SK-N-MC (cell line): ENCODE measurements around the gene SERBP1.

Source experiments
- DNase-seq: peaks from one replicate; pipeline ENCODE4 v3.0.0-alpha.2; 2011; ENCODE audit warnings: low read depth, low spot score
- H3K27ac ChIP-seq: fragments of 200-600 bp; sonication (generic); 2 replicates; pipeline ENCODE4 v1.5.1; 2016; ENCODE audit warnings: mixed run types
- H3K36me3 ChIP-seq: fragments of 200-600 bp; sonication (generic); 2 replicates; pipeline ENCODE4 v1.6.1; 2017; ENCODE audit warnings: antibody characterized with exemption, low read length, mixed read lengths; ENCODE audit not compliant: insufficient read depth
- H3K4me3 ChIP-seq: fragments of 200-600 bp; sonication (generic); 2 replicates; pipeline ENCODE4 v1.5.1; 2016
- H3K9ac ChIP-seq: fragments of 200-600 bp; sonication (generic); 2 replicates; pipeline ENCODE4 v1.8.0; 2017; ENCODE audit warnings: mixed run types, mixed read lengths; ENCODE audit not compliant: insufficient read length
- H3K9me3 ChIP-seq: fragments of 200-600 bp; sonication (generic); 2 replicates; pipeline ENCODE4 v1.6.1; 2017; ENCODE audit warnings: low read depth, mild to moderate bottlenecking, antibody characterized with exemption, low read length, moderate library complexity, mixed read lengths
- EZH2 ChIP-seq: fragments of 200-600 bp; sonication (generic); IDR thresholded peaks from one replicate; pipeline ENCODE4 v1.6.1; 2017; ENCODE audit warnings: antibody characterized with exemption
- FOXP2 ChIP-seq: optimal IDR thresholded peaks from 2 replicates; pipeline ENCODE3; 2011; ENCODE audit warnings: mild to moderate bottlenecking, moderate library complexity; ENCODE audit not compliant: insufficient read depth; ENCODE audit errors: extremely low read length, control extremely low read depth
- POLR2AphosphoS5 ChIP-seq: IDR thresholded peaks from 2 replicates; pipeline ENCODE4 v1.6.1; 2012; ENCODE audit warnings: mild to moderate bottlenecking, low read depth, low read length, borderline replicate concordance

Gene SERBP1

DNA sequence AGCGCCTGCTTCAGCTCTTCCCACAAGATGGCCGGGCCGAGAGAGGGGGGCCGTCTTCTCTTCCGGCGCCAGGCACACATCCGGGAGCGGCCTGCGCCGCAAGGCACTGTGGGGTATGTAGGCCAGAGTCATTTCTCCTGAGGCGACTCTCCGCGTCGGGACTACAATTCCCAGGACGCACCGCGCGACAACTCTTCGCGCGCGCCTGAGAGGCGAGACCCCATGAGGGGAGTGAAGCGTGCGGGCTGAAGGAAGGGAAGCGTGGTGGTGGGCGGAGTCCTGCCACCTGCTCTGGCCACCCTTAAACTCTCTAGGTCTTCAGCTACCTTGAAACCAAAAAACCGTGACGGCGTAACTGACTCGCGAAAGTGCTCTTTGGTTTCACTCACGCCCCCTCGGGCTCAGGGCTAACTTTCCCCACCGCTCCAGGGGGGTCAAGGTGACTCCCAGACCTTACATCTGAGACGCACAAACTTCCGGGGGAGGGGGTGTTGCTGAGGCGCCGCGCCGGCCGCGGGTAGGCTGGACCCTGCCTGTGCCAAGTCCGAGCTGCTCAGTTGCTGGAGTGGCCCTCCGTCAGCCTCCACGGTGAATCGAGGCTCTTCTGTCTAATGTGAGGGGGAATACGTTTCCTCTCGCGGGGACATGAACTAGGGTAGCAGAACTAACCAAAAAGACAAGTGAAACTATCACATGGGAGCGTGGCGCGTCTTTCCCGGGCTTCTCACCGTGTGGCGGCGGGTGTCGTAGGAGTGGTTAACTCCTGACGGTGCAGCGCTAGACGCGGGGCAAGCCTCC, at the start of gene SERBP1:
SERBP1 (minus strand) TSS at position 45 of the 798 bp plus-strand sequence. CDS start 102 bp downstream, outside the sequence.
- peaks cover 41% of the 10 kb centered on the region for H3K36me3 ChIP-seq
- peak within 1 kb of the TSS; percentile 96 for H3K27ac ChIP-seq
- H3K4me3 ChIP-seq, result peak within 1 kb of the TSS; percentile 99
- H3K9ac ChIP-seq, result peak within 1 kb of the TSS; percentile 98
- TF ChIP-seq EZH2 (no peak), POLR2AphosphoS5 (peak; percentile 74)
- H3K9me3 ChIP-seq, result no peaks in the 10 kb centered on the region
- DNase-seq, result peak; percentile 88

DNA sequence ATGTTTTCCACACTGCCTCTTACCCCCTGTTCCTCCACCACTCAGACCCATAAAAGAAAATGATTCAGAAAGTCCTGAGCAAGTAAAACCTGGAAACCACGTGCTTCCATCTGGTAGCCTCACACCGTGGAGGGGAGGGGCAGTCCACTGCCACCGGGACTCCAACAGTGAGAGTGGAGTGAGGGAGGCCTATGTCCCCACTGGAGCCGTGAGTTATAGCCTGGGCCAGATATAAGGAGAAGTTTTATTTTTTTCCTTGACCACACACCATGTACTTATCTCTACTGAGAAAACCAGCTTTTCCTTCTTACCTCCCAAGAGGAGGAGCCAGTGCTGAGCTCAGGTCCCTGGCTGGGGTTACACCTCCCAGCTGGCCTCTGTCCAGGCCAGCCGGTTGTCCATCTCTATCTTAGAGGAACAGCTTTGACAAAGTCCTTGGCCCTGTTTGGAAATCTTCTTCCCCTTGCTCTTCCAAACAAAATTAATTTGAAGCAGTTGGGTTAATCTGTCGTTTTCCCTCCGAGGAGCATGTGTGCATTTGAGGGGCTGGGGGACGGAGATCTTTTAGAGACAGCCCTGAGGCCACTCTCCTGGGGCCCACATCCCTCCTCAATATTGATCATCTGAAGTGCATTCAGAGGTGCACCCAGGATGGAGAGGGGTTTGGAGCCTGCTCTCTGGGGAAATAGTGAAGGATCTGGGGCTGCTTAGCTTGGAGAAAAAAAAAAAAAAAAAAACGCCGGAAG, 49.1 kb upstream of the SERBP1 start:
- DNase-seq, result no peak
- Histone ChIP-seq H3K9me3 (no peaks in the 10 kb centered on the region), H3K4me3 (no peak overlapping the region), H3K9ac (no peak overlapping the region), H3K36me3 (no peaks in the 10 kb centered on the region), H3K27ac (no peak overlapping the region)
- no peak for TF ChIP-seq POLR2AphosphoS5
- TF ChIP-seq FOXP2, result no peak
- no peak for TF ChIP-seq EZH2

DNA sequence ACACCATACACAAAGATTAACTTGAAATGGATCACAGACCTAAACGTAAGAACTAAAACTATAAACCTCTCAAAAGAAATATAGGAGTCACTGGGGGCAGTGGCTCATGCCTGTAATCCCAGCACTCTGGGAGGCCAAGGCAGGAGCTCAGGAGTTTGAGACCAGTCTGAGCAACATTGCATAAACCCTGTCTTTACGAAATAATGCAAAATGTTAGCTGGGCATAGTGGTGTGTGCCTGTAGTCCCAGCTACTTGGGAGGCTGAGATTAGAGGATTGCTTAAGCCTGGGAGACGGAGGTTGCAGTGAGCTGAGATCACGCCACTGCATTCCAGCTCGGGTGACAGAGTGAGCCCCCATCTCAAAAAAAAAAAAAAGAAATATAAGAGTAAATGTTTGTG, 46.7 kb upstream of the SERBP1 start:
- Histone ChIP-seq H3K36me3 (no peaks in the 10 kb centered on the region), H3K27ac (no peak overlapping the region), H3K4me3 (no peak overlapping the region), H3K9me3 (no peaks in the 10 kb centered on the region), H3K9ac (no peak overlapping the region)
- no peak for TF ChIP-seq POLR2AphosphoS5
- no peak for DNase-seq

DNA sequence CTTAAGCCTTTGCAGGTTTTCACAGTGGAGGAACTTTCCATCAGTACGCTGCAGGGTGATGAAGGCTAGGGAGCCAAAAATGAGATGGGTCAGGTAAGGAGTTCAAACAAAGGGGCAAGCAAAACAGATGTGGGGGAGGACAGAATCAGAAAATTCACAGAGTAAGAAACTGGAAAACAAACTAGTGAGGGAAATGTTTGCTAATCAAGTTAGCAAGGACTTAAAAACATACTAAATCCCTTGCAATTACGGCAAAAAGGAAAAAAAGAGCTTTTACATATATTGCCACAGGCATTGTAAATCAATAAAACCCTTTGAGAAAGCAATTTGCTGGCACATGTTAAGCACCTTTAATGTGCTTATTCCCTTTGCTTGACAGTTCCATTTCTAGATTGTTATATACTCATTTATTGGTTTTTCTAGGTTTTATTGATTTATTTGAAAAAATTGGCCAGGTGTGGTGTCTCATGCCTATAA, 45.8 kb upstream of the SERBP1 start:
- no peak overlapping the region for H3K27ac ChIP-seq
- TF ChIP-seq POLR2AphosphoS5 (no peak), EZH2 (no peak), FOXP2 (no peak)
- DNase-seq, result no peak
- H3K4me3 ChIP-seq, result no peak overlapping the region
- no peaks in the 10 kb centered on the region for H3K9me3 ChIP-seq
- no peaks in the 10 kb centered on the region for H3K36me3 ChIP-seq
- no peak overlapping the region for H3K9ac ChIP-seq

DNA sequence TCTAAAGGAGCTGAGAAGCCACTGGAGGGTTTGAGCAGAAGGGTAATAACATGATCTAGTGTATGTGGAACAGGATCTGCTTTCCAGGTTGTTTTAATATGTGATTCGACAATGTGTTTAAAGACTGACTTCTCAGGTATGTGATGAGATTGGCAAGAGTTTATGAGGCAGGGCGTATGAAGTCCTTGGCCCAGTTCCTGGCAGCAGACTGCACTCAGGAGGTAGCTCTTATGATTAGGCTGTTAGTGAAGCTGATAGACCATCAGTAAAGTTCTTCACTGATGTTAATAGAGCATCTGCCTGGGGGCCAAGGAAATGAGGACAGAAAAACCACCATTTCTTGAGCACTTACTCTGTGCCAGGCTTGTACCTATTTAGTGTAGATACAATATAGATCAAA, 41.9 kb upstream of the SERBP1 start:
- Histone ChIP-seq H3K36me3 (no peaks in the 10 kb centered on the region), H3K4me3 (no peak overlapping the region), H3K9ac (no peak overlapping the region), H3K9me3 (no peaks in the 10 kb centered on the region), H3K27ac (no peak overlapping the region)
- TF ChIP-seq EZH2 (no peak), FOXP2 (no peak), POLR2AphosphoS5 (no peak)
- no peak for DNase-seq

DNA sequence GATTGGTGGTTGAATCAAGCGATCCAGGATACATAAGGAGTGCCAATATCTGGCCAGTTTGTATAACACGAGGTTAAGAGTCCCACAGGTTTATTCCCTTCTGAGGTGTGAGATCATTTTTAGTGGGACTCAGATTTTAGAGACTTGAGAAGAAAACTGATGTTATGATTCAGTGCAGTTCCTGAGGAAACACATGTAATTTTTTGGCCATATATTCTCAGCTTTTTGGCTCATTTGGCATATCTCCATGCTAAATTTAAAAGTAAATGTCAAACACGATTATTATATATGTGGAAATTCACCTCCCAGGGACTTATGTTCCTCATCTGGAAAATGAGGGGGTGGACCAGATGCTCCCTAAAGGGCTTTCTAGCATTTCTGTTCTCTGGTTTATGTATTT, 39.2 kb upstream of the SERBP1 start:
- H3K9ac ChIP-seq, result no peak overlapping the region
- no peaks in the 10 kb centered on the region for H3K36me3 ChIP-seq
- no peak for DNase-seq
- TF ChIP-seq POLR2AphosphoS5, result no peak
- TF ChIP-seq FOXP2, result no peak
- no peak for TF ChIP-seq EZH2
- no peaks in the 10 kb centered on the region for H3K9me3 ChIP-seq
- no peak overlapping the region for H3K4me3 ChIP-seq
- H3K27ac ChIP-seq, result no peak overlapping the region

DNA sequence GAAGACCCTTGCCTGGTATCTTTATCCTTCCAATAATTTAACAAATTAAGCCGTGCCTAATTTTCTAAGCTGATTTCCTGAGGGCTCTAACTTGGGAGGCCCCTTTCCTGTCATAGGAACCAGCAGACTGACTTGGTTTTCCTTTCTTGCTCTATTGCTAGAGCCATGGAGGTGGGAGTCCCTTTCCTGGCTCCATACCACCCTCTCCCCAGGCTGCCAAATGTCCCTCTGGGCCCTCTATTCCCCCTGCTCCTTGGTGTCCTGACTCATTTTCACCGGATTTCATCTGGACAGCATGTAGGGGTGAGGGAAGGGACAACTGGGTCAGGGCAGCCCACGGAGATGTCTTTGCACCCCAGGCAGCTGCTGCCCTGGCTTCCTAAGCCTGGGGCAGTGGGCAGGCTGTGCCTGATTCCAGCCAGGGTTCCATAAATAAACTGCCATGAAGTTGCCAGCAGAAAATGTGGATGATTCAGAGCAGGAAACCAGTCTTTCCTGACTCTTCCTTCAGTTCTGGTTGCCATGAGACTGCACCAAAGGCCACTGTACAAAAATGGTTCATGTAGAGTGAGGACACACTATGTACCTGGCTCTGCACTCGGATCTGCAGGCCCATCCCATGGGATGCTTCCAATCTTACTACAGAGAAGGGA, 38.0 kb upstream of the SERBP1 start:
- no peaks in the 10 kb centered on the region for H3K9me3 ChIP-seq
- TF ChIP-seq POLR2AphosphoS5, result no peak
- no peak for TF ChIP-seq EZH2
- no peak for TF ChIP-seq FOXP2
- H3K27ac ChIP-seq, result 0 out of 2 replicates have a peak overlapping the region, but pooled peaks have one; percentile 5
- H3K4me3 ChIP-seq, result peak overlapping the region; percentile 5; the same call in 1 of the 2 replicates
- no peak for DNase-seq
- no peak overlapping the region for H3K9ac ChIP-seq
- no peaks in the 10 kb centered on the region for H3K36me3 ChIP-seq

DNA sequence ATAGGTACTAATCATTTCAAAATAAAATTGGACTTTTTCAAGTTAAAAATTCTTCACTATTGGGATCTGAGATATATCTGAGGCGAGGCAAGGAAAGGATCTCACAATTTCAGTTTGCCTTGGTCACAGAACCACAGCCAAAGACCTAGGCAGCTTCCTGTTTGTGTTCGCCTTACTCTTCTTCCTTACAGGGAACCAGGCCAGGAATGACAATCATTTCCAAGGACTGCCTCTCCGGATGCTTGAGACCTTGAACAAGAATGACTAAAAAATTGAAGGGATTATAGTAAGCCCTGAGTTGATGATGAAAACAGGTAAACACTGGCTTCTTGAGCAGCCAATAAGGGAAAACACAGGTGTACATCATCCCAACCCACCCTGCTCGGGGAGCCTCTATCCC, 35.2 kb upstream of the SERBP1 start:
- H3K36me3 ChIP-seq, result no peaks in the 10 kb centered on the region
- DNase-seq, result no peak
- no peaks in the 10 kb centered on the region for H3K9me3 ChIP-seq
- H3K27ac ChIP-seq, result no peak overlapping the region
- TF ChIP-seq EZH2 (no peak), POLR2AphosphoS5 (no peak), FOXP2 (no peak)
- H3K4me3 ChIP-seq, result no peak overlapping the region
- no peak overlapping the region for H3K9ac ChIP-seq
